C4-2B (cell line): ENCODE results near the gene ZFYVE28.

Experiments used
- CTCF ChIP-seq: fragments of 450-650 bp; conservative IDR thresholded peaks from 2 replicates; pipeline ENCODE4 v1.5.1; 2017; ENCODE audit warnings: mild to moderate bottlenecking
- ZFX ChIP-seq: fragments of 450-650 bp; IDR thresholded peaks from 2 replicates; pipeline ENCODE4 v1.6.1; 2017

- no peak for TF ChIP-seq CTCF
- TF ChIP-seq ZFX: no peak
These were observed 127.3 kb downstream of the ZFYVE28 start for GRCh38 chr4:2290974-2291704.
